OCI-LY3 (cell line): ENCODE results near the gene UNC5A.
"Not testable (repeated sequence)": the region's sequence is repeated elsewhere in the genome, so short reads cannot be mapped to it uniquely, and the experiment has no call there.

Experiments
- EZH2phosphoT487 ChIP-seq: fragments of 200-600 bp; shearing (Covaris generic); IDR thresholded peaks from 2 replicates; pipeline ENCODE4 v1.6.1; 2018; ENCODE audit warnings: antibody characterized with exemption, mixed run types, low read depth
- TF ChIP-seq, protein P1 (sequence below): fragments of 200-600, 300-600 bp; sonication (generic); IDR thresholded peaks from 2 replicates; pipeline ENCODE4 v1.5.1; 2014; ENCODE audit warnings: antibody characterized with exemption, low read length, low read depth

- TF ChIP-seq, protein P1, sequence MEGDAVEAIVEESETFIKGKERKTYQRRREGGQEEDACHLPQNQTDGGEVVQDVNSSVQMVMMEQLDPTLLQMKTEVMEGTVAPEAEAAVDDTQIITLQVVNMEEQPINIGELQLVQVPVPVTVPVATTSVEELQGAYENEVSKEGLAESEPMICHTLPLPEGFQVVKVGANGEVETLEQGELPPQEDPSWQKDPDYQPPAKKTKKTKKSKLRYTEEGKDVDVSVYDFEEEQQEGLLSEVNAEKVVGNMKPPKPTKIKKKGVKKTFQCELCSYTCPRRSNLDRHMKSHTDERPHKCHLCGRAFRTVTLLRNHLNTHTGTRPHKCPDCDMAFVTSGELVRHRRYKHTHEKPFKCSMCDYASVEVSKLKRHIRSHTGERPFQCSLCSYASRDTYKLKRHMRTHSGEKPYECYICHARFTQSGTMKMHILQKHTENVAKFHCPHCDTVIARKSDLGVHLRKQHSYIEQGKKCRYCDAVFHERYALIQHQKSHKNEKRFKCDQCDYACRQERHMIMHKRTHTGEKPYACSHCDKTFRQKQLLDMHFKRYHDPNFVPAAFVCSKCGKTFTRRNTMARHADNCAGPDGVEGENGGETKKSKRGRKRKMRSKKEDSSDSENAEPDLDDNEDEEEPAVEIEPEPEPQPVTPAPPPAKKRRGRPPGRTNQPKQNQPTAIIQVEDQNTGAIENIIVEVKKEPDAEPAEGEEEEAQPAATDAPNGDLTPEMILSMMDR, result not testable (repeated sequence)
- TF ChIP-seq EZH2phosphoT487, result not testable (repeated sequence)
Observed at GRCh38 chr5:176872586-176872985, 62.2 kb downstream of the UNC5A start.
